Upper lobe of left lung (tissue), 4 donors: ENCODE measurements around the gene UNC45A.

Experiments
- CTCF ChIP-seq, 6 experiments: fragments of 450-650 bp in 4 of 6; fragments of 200-600 bp in 2 of 6; sonication (generic) in 2 of 6; IDR thresholded peaks; one replicate each; pipeline ENCODE4 v1.5.1; 2016 to 2019; ENCODE audit warnings: antibody characterized with exemption in 6 of 6
- POLR2AphosphoS5 ChIP-seq, 2 donors: sonication (generic); formaldehyde crosslinking; IDR thresholded peaks; one replicate each; pipeline ENCODE4 v1.5.1; 2017; ENCODE audit warnings: antibody characterized with exemption in 2 of 2

GRCh38 chr15:90911302-90911623 lies 23.8 kb upstream of the UNC45A start:
- TF ChIP-seq CTCF (IDR thresholded peaks at IDR 0.05) (no peak), POLR2AphosphoS5 (IDR thresholded peaks at IDR 0.05) (no peak)
